Progenitor cell of endocrine pancreas (in vitro differentiated cells): ENCODE data around the gene SLC5A2. TPM values are rescaled to one million over a fixed set of nuclear protein-coding genes. Genes with fewer than 3 reads are reported as not detected.
A peak's percentile ranks its signal among the peaks of the same experiment; 100 is the strongest.

Experiments
- DNase-seq: peaks from one replicate; pipeline ENCODE4 v3.0.0; 2021; ENCODE audit warnings: low spot score; ENCODE audit not compliant: unreplicated experiment
- H3K27ac Mint-ChIP-seq: 2 replicates; pipeline ENCODE4 v1.8.0; 2021; ENCODE audit warnings: mild to moderate bottlenecking, moderate library complexity, mixed read lengths
- H3K27me3 Mint-ChIP-seq: 2 replicates; pipeline ENCODE4 v1.8.0; 2021; ENCODE audit warnings: mixed read lengths
- H3K36me3 Mint-ChIP-seq: 2 replicates; pipeline ENCODE4 v1.8.0; 2022; ENCODE audit warnings: mixed read lengths; ENCODE audit not compliant: insufficient read depth
- H3K4me1 Mint-ChIP-seq: 2 replicates; pipeline ENCODE4 v1.8.0; 2021; ENCODE audit warnings: low read depth, mixed read lengths
- H3K4me3 Mint-ChIP-seq: 2 replicates; pipeline ENCODE4 v1.8.0; 2021; ENCODE audit warnings: low read depth, mild to moderate bottlenecking, moderate library complexity, mixed read lengths
- H3K9me3 Mint-ChIP-seq: 2 replicates; pipeline ENCODE4 v1.8.0; 2021; ENCODE audit warnings: low read depth, mixed read lengths
- CTCF ChIP-seq: fragments of 200-600 bp; sonication (generic); IDR thresholded peaks from one replicate; pipeline ENCODE4 v1.5.0; 2021; ENCODE audit warnings: antibody characterized with exemption, mild to moderate bottlenecking; ENCODE audit not compliant: unreplicated experiment
- total RNA-seq: library from RNA; stranded (reverse); gene quantifications from 2 replicates; pipeline ENCODE4 v1.2.1, GENCODE V29; 2021

The SLC5A2 gene
- total RNA-seq, 1 donor from 2014 or later = 0.29 TPM

GRCh38 chr16:31472709-31473203 is 10.2 kb upstream of the SLC5A2 start:
- Mint-ChIP-seq H3K36me3 (no peaks in the 10 kb centered on the region), H3K27me3 (peaks cover 60% of the 10 kb centered on the region), H3K27ac (no peak overlapping the region), H3K4me1 (peaks cover 14% of the 10 kb centered on the region), H3K9me3 (no peaks in the 10 kb centered on the region), H3K4me3 (peak overlapping the region; percentile 68)
- DNase-seq = no peak
- peak; percentile 50 for TF ChIP-seq CTCF

GRCh38 chr16:31473264-31473984 is 9.5 kb upstream of the SLC5A2 start:
- no peak for DNase-seq
- H3K4me1 Mint-ChIP-seq = peaks cover 17% of the 10 kb centered on the region
- H3K9me3 Mint-ChIP-seq = no peaks in the 10 kb centered on the region
- H3K27ac Mint-ChIP-seq = no peak overlapping the region
- no peak overlapping the region for H3K4me3 Mint-ChIP-seq
- TF ChIP-seq CTCF = no peak
- peaks cover 60% of the 10 kb centered on the region for H3K27me3 Mint-ChIP-seq
- no peaks in the 10 kb centered on the region for H3K36me3 Mint-ChIP-seq

DNA sequence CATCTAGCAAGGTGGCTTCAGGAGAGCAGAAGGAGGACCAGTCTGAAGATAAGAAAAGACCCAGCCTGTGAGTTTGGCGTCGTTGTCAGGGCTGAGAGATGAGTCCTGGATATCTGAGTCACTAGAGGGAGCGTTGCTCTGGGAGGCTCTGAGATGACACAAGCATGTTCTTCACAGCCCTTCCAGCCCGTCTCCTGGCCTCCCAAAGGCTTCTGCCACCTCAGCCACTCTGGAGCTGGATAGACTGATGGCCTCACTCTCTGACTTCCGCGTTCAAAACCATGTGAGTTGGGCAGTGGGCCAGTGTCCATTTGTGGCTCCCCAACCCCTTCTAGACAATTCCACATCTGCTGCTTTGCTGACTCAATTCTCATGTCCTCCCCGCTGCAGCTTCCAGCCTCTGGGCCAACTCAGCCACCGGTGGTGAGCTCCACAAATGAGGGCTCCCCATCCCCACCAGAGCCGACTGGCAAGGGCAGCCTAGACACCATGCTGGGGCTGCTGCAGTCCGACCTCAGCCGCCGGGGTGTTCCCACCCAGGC is 8.7 kb upstream of the SLC5A2 start:
- no peaks in the 10 kb centered on the region for H3K9me3 Mint-ChIP-seq
- peaks cover 17% of the 10 kb centered on the region for H3K4me1 Mint-ChIP-seq
- no peak for DNase-seq
- no peak overlapping the region for H3K27ac Mint-ChIP-seq
- no peak overlapping the region for H3K4me3 Mint-ChIP-seq
- H3K36me3 Mint-ChIP-seq = no peaks in the 10 kb centered on the region
- peaks cover 60% of the 10 kb centered on the region for H3K27me3 Mint-ChIP-seq
- no peak for TF ChIP-seq CTCF

- no peaks in the 10 kb centered on the region for H3K36me3 Mint-ChIP-seq
- H3K27me3 Mint-ChIP-seq = peaks cover 63% of the 10 kb centered on the region
Observed at GRCh38 chr16:31474773-31475738, 7.9 kb upstream of the SLC5A2 start.

More at GRCh38 chr16:31474773-31475738, 7.9 kb upstream of the SLC5A2 start:
- no peak overlapping the region for H3K4me3 Mint-ChIP-seq
- no peak for DNase-seq
- H3K9me3 Mint-ChIP-seq = no peaks in the 10 kb centered on the region
- H3K4me1 Mint-ChIP-seq = peaks cover 17% of the 10 kb centered on the region
- no peak overlapping the region for H3K27ac Mint-ChIP-seq
- no peak for TF ChIP-seq CTCF
